ENCODE measurements around the gene POLR3E.

The POLR3E gene

GRCh38 chr16:22320572-22321339 is 23.5 kb downstream of the POLR3E start:
- no peaks in the 10 kb centered on the region for H3K9me3 ChIP-seq (ENCODE audit: low read length)
- no peak overlapping the region for H3K4me3 ChIP-seq (ENCODE audit: low read depth in 1 of 2, low read length in 2 of 2)
- no peak overlapping the region for H3K27ac ChIP-seq (ENCODE audit: low read depth, low read length)
- peaks cover 7% of the 10 kb centered on the region for H3K4me1 ChIP-seq (ENCODE audit: insufficient read depth, low read length)
- H3K36me3 ChIP-seq (ENCODE audit: insufficient read depth, low read length), result peaks cover 48% of the 10 kb centered on the region
- H3K27me3 ChIP-seq (ENCODE audit: control insufficient read depth in 1 of 2, insufficient read depth in 2 of 2, low read length in 2 of 2), result no peaks in the 10 kb centered on the region
- H3K9ac ChIP-seq (ENCODE audit: low read length), result no peak overlapping the region

DNA sequence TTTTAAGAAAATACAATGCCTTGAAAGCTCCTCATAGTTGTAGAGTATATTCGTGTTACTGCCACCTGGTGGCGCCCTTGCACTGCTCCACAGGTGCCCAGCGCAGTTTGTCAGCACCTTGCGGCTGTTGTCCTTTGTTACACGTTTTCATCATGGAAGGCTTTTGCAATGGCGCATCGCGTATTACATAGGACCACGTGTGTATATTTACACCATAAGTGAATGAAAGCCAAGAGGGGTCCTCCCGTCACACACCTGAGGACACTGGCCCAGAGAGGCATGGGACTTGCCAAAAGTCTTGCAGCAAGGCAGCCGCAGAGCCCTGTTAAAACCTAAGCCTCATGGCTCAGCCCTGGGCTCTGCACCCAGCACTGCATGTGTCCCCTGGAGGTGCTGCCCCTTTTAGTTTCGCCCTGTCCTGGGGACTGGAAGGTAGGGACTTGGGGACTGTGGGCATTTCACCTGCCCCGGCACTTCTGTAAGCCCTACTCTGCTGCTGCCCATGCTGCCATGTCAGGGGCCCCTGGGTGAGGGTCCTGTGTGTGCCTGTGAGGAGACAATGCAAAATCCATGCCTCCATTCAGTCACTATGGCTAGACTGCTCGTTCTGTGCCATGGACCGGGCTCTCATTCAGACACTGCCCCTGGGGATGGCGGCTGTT is 24.3 kb downstream of the POLR3E start:
- H3K4me1 ChIP-seq (ENCODE audit: insufficient read depth, low read length), result peaks cover 7% of the 10 kb centered on the region
- H3K27me3 ChIP-seq (ENCODE audit: control insufficient read depth in 1 of 2, insufficient read depth in 2 of 2, low read length in 2 of 2), result no peaks in the 10 kb centered on the region
- H3K9me3 ChIP-seq (ENCODE audit: low read length), result no peaks in the 10 kb centered on the region
- H3K36me3 ChIP-seq (ENCODE audit: insufficient read depth, low read length), result peaks cover 48% of the 10 kb centered on the region
- no peak overlapping the region for H3K27ac ChIP-seq (ENCODE audit: low read depth, low read length)
- H3K9ac ChIP-seq (ENCODE audit: low read length), result no peak overlapping the region
- H3K4me3 ChIP-seq (ENCODE audit: low read depth in 1 of 2, low read length in 2 of 2), result no peak overlapping the region

DNA sequence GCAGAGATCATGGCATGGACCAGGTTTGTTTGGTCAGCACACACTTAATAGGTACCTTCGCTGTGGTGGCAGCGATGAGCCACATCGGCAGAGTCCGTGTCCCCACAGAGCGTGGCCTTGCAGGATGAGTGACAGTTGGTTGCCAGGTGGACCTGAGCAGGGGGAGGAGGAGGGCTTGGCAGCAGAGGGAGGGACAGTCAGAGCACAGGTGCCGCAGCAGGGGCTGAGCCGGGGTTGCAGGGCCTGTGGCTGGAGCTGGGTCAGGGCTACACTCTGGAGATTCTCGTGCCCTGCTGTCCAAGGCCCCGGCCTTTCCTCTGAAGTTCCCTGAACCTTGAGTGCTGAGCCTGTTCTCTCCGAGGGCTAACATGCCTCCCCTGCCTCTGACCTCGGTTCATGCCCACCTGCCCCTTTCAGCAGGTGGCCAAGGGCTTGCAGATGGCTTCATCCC is 24.8 kb downstream of the POLR3E start:
- no peaks in the 10 kb centered on the region for H3K9me3 ChIP-seq (ENCODE audit: low read length)
- no peaks in the 10 kb centered on the region for H3K27me3 ChIP-seq (ENCODE audit: control insufficient read depth in 1 of 2, insufficient read depth in 2 of 2, low read length in 2 of 2)
- H3K4me3 ChIP-seq (ENCODE audit: low read depth in 1 of 2, low read length in 2 of 2), result no peak overlapping the region
- H3K4me1 ChIP-seq (ENCODE audit: insufficient read depth, low read length), result peaks cover 7% of the 10 kb centered on the region
- peaks cover 49% of the 10 kb centered on the region for H3K36me3 ChIP-seq (ENCODE audit: insufficient read depth, low read length)
- H3K27ac ChIP-seq (ENCODE audit: low read depth, low read length), result no peak overlapping the region
- H3K9ac ChIP-seq (ENCODE audit: low read length), result no peak overlapping the region

GRCh38 chr16:22322741-22323140 is 25.5 kb downstream of the POLR3E start:
- peaks cover 51% of the 10 kb centered on the region for H3K36me3 ChIP-seq (ENCODE audit: insufficient read depth, low read length)
- H3K4me1 ChIP-seq (ENCODE audit: insufficient read depth, low read length), result peaks cover 7% of the 10 kb centered on the region
- no peak overlapping the region for H3K9ac ChIP-seq (ENCODE audit: low read length)
- H3K27me3 ChIP-seq (ENCODE audit: control insufficient read depth in 1 of 2, insufficient read depth in 2 of 2, low read length in 2 of 2), result no peaks in the 10 kb centered on the region
- H3K27ac ChIP-seq (ENCODE audit: low read depth, low read length), result no peak overlapping the region
- H3K9me3 ChIP-seq (ENCODE audit: low read length), result no peaks in the 10 kb centered on the region
- H3K4me3 ChIP-seq (ENCODE audit: low read depth in 1 of 2, low read length in 2 of 2), result no peak overlapping the region

- no peak overlapping the region for H3K9ac ChIP-seq (ENCODE audit: low read length)
- H3K4me3 ChIP-seq (ENCODE audit: low read depth in 1 of 2, low read length in 2 of 2), result no peak overlapping the region
- no peaks in the 10 kb centered on the region for H3K9me3 ChIP-seq (ENCODE audit: low read length)
- no peaks in the 10 kb centered on the region for H3K27me3 ChIP-seq (ENCODE audit: control insufficient read depth in 1 of 2, insufficient read depth in 2 of 2, low read length in 2 of 2)
- H3K4me1 ChIP-seq (ENCODE audit: insufficient read depth, low read length), result peaks cover 7% of the 10 kb centered on the region
- H3K27ac ChIP-seq (ENCODE audit: low read depth, low read length), result no peak overlapping the region
- H3K36me3 ChIP-seq (ENCODE audit: insufficient read depth, low read length), result peaks cover 57% of the 10 kb centered on the region
Observed at GRCh38 chr16:22323173-22323958, 26.2 kb downstream of the POLR3E start.

GRCh38 chr16:22323959-22324786 is 27.0 kb downstream of the POLR3E start:
- no peaks in the 10 kb centered on the region for H3K27me3 ChIP-seq (ENCODE audit: control insufficient read depth in 1 of 2, insufficient read depth in 2 of 2, low read length in 2 of 2)
- no peaks in the 10 kb centered on the region for H3K9me3 ChIP-seq (ENCODE audit: low read length)
- H3K27ac ChIP-seq (ENCODE audit: low read depth, low read length), result no peak overlapping the region
- H3K36me3 ChIP-seq (ENCODE audit: insufficient read depth, low read length), result peaks cover 64% of the 10 kb centered on the region
- peaks cover 7% of the 10 kb centered on the region for H3K4me1 ChIP-seq (ENCODE audit: insufficient read depth, low read length)
- no peak overlapping the region for H3K9ac ChIP-seq (ENCODE audit: low read length)
- no peak overlapping the region for H3K4me3 ChIP-seq (ENCODE audit: low read depth in 1 of 2, low read length in 2 of 2)

DNA sequence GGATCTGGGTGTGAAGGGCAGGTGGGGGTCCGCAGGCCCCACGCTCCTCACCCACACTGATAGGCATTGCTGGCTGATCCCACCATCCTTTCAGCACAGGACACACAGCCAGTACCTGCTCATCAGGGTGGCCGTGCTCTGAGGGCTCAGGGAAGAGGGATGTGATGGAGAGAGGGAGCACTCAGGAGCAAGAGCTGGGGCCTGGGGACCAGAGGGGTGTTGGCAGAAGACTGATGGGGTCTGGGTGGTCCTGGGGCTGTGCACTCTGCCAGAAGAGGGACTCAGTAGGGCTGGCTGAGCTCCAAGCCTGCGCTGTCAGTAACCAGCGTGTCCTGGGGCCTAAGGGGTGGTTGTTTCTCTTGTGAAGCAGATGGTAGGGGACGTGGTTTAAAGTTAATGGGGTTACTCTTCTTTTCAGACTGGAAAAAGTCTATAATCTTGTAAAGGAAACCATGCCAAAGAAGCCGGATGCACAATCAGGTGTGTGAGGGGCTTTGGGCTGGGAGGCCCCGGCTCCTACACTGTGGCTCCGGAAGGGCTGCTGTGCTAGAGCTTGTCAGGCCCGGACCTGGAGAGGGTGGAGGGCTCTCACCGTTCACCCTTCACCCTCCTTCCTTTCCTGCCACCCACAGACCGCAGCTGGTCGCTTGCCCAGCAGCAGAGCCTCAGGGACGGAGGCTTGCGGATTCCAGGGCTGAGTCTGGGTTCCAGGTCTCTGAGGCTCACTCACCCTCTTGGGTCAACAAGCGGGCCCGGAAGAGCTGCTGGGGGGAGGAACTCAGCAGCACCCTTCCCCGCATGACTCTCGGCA is 27.8 kb downstream of the POLR3E start:
- H3K36me3 ChIP-seq (ENCODE audit: insufficient read depth, low read length), result peaks cover 65% of the 10 kb centered on the region
- peaks cover 7% of the 10 kb centered on the region for H3K4me1 ChIP-seq (ENCODE audit: insufficient read depth, low read length)

GRCh38 chr16:22325598-22326368 is 28.6 kb downstream of the POLR3E start:
- Histone ChIP-seq H3K4me3 (ENCODE audit: low read depth in 1 of 2, low read length in 2 of 2) (no peak overlapping the region), H3K27me3 (ENCODE audit: control insufficient read depth in 1 of 2, insufficient read depth in 2 of 2, low read length in 2 of 2) (no peaks in the 10 kb centered on the region), H3K9ac (ENCODE audit: low read length) (no peak overlapping the region), H3K27ac (ENCODE audit: low read depth, low read length) (no peak overlapping the region), H3K4me1 (ENCODE audit: insufficient read depth, low read length) (peaks cover 11% of the 10 kb centered on the region), H3K9me3 (ENCODE audit: low read length) (no peaks in the 10 kb centered on the region), H3K36me3 (ENCODE audit: insufficient read depth, low read length) (peaks cover 65% of the 10 kb centered on the region)

More for the DNA sequence above, 27.8 kb downstream of the POLR3E start:
- Histone ChIP-seq H3K9me3 (ENCODE audit: low read length) (no peaks in the 10 kb centered on the region), H3K9ac (ENCODE audit: low read length) (no peak overlapping the region), H3K27me3 (ENCODE audit: control insufficient read depth in 1 of 2, insufficient read depth in 2 of 2, low read length in 2 of 2) (no peaks in the 10 kb centered on the region), H3K4me3 (ENCODE audit: low read depth in 1 of 2, low read length in 2 of 2) (no peak overlapping the region), H3K27ac (ENCODE audit: low read depth, low read length) (no peak overlapping the region)

- no peak overlapping the region for H3K9ac ChIP-seq (ENCODE audit: low read length)
- H3K27me3 ChIP-seq (ENCODE audit: control insufficient read depth in 1 of 2, insufficient read depth in 2 of 2, low read length in 2 of 2), result no peaks in the 10 kb centered on the region
- peaks cover 66% of the 10 kb centered on the region for H3K36me3 ChIP-seq (ENCODE audit: insufficient read depth, low read length)
- H3K4me3 ChIP-seq (ENCODE audit: low read depth in 1 of 2, low read length in 2 of 2), result no peak overlapping the region
- peaks cover 11% of the 10 kb centered on the region for H3K4me1 ChIP-seq (ENCODE audit: insufficient read depth, low read length)
- no peak overlapping the region for H3K27ac ChIP-seq (ENCODE audit: low read depth, low read length)
- H3K9me3 ChIP-seq (ENCODE audit: low read length), result no peaks in the 10 kb centered on the region
Observed at GRCh38 chr16:22326369-22326652, 29.1 kb downstream of the POLR3E start.

All from muscle layer of colon (tissue), 2 donors.